H1 (cell line): ENCODE measurements around the gene MYOD1. TPM values are rescaled to one million over a fixed set of nuclear protein-coding genes. Genes with fewer than 3 reads are reported as not detected.

Experiments used
- CTCF ChIA-PET: fragments of 300-600 bp; sonication (Branson Sonifier 250); formaldehyde crosslinking; loops from one replicate; lab custom pipeline; 2021; ENCODE audit not compliant: partially characterized antibody; lab: Charles Lee
- POLR2A ChIA-PET: fragments of 300-600 bp; sonication (Branson Sonifier 250); formaldehyde crosslinking; loops from one replicate; lab custom pipeline; 2021; ENCODE audit warnings: inconsistent platforms; ENCODE audit not compliant: partially characterized antibody; lab: Charles Lee
- DNase-seq, 2 experiments: peaks; one replicate each; pipeline versions ENCODE4 v3.0.0 to v3.0.0-alpha.2; 2010 to 2022; ENCODE audit warnings: low spot score in 2 of 2, low read depth in 1 of 2, mixed read lengths in 1 of 2
- FAIRE-seq: peaks from 2 replicates; lab custom pipeline; 2011; peaks lifted over from hg19 to GRCh38; lab: Jason Lieb, UNC
- H2AFZ ChIP-seq: 2 replicates; pipeline ENCODE4 v1.8.1; 2012; ENCODE audit warnings: low read length, inconsistent platforms
- H2AK5ac ChIP-seq: 2 replicates; pipeline ENCODE4 v1.6.1; 2013; ENCODE audit warnings: low read depth, low read length
- H2BK120ac ChIP-seq: replicated peaks from 2 replicates; pipeline ENCODE3; 2013; ENCODE audit warnings: low read depth, low read length, inconsistent platforms
- H2BK12ac ChIP-seq: 2 replicates; pipeline ENCODE4 v1.6.1; 2013; ENCODE audit warnings: low read depth, low read length
- H2BK15ac ChIP-seq: 2 replicates; pipeline ENCODE4 v1.6.1; 2013; ENCODE audit warnings: low read length
- H2BK20ac ChIP-seq: 2 replicates; pipeline ENCODE4 v1.6.1; 2013; ENCODE audit warnings: low read length
- H2BK5ac ChIP-seq: 2 replicates; pipeline ENCODE4 v1.6.1; 2013; ENCODE audit warnings: low read depth, low read length
- H3K14ac ChIP-seq: 2 replicates; pipeline ENCODE4 v1.6.1; 2013; ENCODE audit warnings: inconsistent platforms; ENCODE audit not compliant: insufficient read length
- H3K18ac ChIP-seq: 2 replicates; pipeline ENCODE4 v1.6.1; 2013; ENCODE audit warnings: low read length; ENCODE audit errors: extremely low read depth
- H3K23ac ChIP-seq: 2 replicates; pipeline ENCODE4 v1.6.1; 2013; ENCODE audit warnings: inconsistent platforms; ENCODE audit not compliant: insufficient read length
- H3K23me2 ChIP-seq: 2 replicates; pipeline ENCODE4 v1.6.1; 2013; ENCODE audit warnings: low read depth, low read length
- H3K27ac ChIP-seq: 2 replicates; pipeline ENCODE4 v1.6.1; 2011; ENCODE audit warnings: low read depth, low read length, inconsistent platforms
- H3K27me3 ChIP-seq, 4 experiments: replicated peaks in 1 of 4; 1 replicate in 1 of 4; 2 replicates in 3 of 4; pipeline versions ENCODE4 v1.6.1 to v1.8.1; 2011 to 2013; ENCODE audit warnings: low read length in 3 of 4, mild to moderate bottlenecking in 3 of 4, inconsistent platforms in 2 of 4, mixed read lengths in 2 of 4, moderate library complexity in 1 of 4; ENCODE audit not compliant: control insufficient read depth in 3 of 4, insufficient read depth in 3 of 4; ENCODE audit errors: extremely low read depth in 1 of 4
- H3K36me3 ChIP-seq, 4 experiments: 2 replicates each; pipeline versions ENCODE4 v1.6.1 to v1.8.1; 2011 to 2013; ENCODE audit warnings: mild to moderate bottlenecking in 4 of 4, low read length in 3 of 4, moderate library complexity in 2 of 4, control low read depth in 1 of 4, inconsistent platforms in 1 of 4; ENCODE audit not compliant: insufficient read depth in 4 of 4, control insufficient read depth in 2 of 4
- H3K4ac ChIP-seq: replicated peaks from 2 replicates; pipeline ENCODE3; 2013; ENCODE audit warnings: low read length, low read depth, mixed read lengths, inconsistent platforms; ENCODE audit not compliant: insufficient read length
- H3K4me1 ChIP-seq, 4 experiments: replicated peaks in 1 of 4; 1 replicate in 1 of 4; 2 replicates in 3 of 4; pipeline versions ENCODE4 v1.6.1 to v1.8.1; 2011 to 2013; ENCODE audit warnings: low read length in 3 of 4, inconsistent platforms in 2 of 4, mixed read lengths in 1 of 4; ENCODE audit not compliant: insufficient read depth in 4 of 4, control insufficient read depth in 3 of 4
- H3K4me2 ChIP-seq, 2 experiments: 2 replicates each; pipeline versions ENCODE4 v1.6.1 to v1.8.1; 2011 to 2013; ENCODE audit warnings: low read depth in 2 of 2, low read length in 2 of 2, control low read depth in 1 of 2, inconsistent platforms in 1 of 2, mild to moderate bottlenecking in 1 of 2; ENCODE audit not compliant: insufficient read depth in 1 of 2
- H3K4me3 ChIP-seq, 4 experiments: fragments of 200-600, 300-600 bp in 1 of 4; sonication (generic), shearing (Covaris generic), sonication (Bioruptor Twin) in 1 of 4; 2 replicates each; pipeline versions ENCODE4 v1.5.1 to v1.8.1; 2011 to 2016; ENCODE audit warnings: low read length in 4 of 4, low read depth in 3 of 4, control low read depth in 2 of 4, inconsistent platforms in 2 of 4, mild to moderate bottlenecking in 2 of 4, mixed read lengths in 1 of 4, moderate library complexity in 1 of 4; ENCODE audit not compliant: insufficient read depth in 2 of 4; ENCODE audit errors: extremely low read depth in 1 of 4
- H3K56ac ChIP-seq: replicated peaks from 2 replicates; pipeline ENCODE3; 2013; ENCODE audit warnings: low read depth, mild to moderate bottlenecking, mixed read lengths, low read length, inconsistent platforms; ENCODE audit not compliant: insufficient read length
- H3K79me1 ChIP-seq: 2 replicates; pipeline ENCODE4 v1.6.1; 2013; ENCODE audit warnings: low read depth, low read length, control low read depth
- H3K79me2 ChIP-seq, 2 experiments: 2 replicates each; pipeline versions ENCODE4 v1.6.1 to v1.8.1; 2012 to 2013; ENCODE audit warnings: low read length in 2 of 2, mild to moderate bottlenecking in 2 of 2, inconsistent platforms in 1 of 2; ENCODE audit not compliant: insufficient read depth in 2 of 2, control insufficient read depth in 1 of 2
- H3K9ac ChIP-seq, 4 experiments: replicated peaks in 1 of 4; 1 replicate in 1 of 4; 2 replicates in 3 of 4; pipeline versions ENCODE4 v1.6.1 to v1.8.1; 2011 to 2013; ENCODE audit warnings: low read depth in 3 of 4, low read length in 3 of 4, control low read depth in 2 of 4, mild to moderate bottlenecking in 2 of 4, moderate library complexity in 2 of 4, inconsistent platforms in 1 of 4; ENCODE audit errors: extremely low read depth in 1 of 4
- H3K9me3 ChIP-seq, 2 experiments: 2 replicates each; pipeline versions ENCODE4 v1.6.1 to v1.8.1; 2012 to 2013; ENCODE audit warnings: mild to moderate bottlenecking in 2 of 2, moderate library complexity in 2 of 2, control low read depth in 1 of 2, inconsistent platforms in 1 of 2, low read depth in 1 of 2, low read length in 1 of 2, mixed read lengths in 1 of 2; ENCODE audit not compliant: insufficient read depth in 2 of 2
- H4K20me1 ChIP-seq, 2 experiments: replicated peaks in 1 of 2; 2 replicates each; pipeline versions ENCODE3 to v1.8.1; 2011 to 2013; ENCODE audit warnings: inconsistent platforms in 2 of 2, low read length in 2 of 2, mild to moderate bottlenecking in 1 of 2; ENCODE audit not compliant: insufficient read depth in 2 of 2, control insufficient read depth in 1 of 2
- H4K5ac ChIP-seq: 2 replicates; pipeline ENCODE4 v1.6.1; 2013; ENCODE audit warnings: low read length, low read depth, mixed read lengths, inconsistent platforms; ENCODE audit not compliant: insufficient read length
- H4K8ac ChIP-seq: 2 replicates; pipeline ENCODE4 v1.8.0; 2013; ENCODE audit warnings: mild to moderate bottlenecking, moderate library complexity, low read length, inconsistent platforms; ENCODE audit not compliant: insufficient read depth; ENCODE audit errors: extremely low read depth
- H4K91ac ChIP-seq: replicated peaks from 2 replicates; pipeline ENCODE3; 2013; ENCODE audit warnings: low read length, mixed read lengths, inconsistent platforms; ENCODE audit not compliant: insufficient read length
- EZH2 ChIP-seq: fragments of 200-600 bp; sonication (generic); IDR thresholded peaks from 2 replicates; pipeline ENCODE4 v1.7.1; 2012; ENCODE audit warnings: low read depth, mild to moderate bottlenecking, moderate library complexity, low read length, inconsistent platforms; ENCODE audit not compliant: severe bottlenecking
- JUN ChIP-seq: IDR thresholded peaks from 2 replicates; pipeline ENCODE4 v1.6.1; 2011; ENCODE audit warnings: low read depth, mild to moderate bottlenecking, improper control_type of control experiment, low read length
- KDM4A ChIP-seq: IDR thresholded peaks from one replicate; pipeline ENCODE4 v1.7.1; 2012; ENCODE audit warnings: low read depth, mild to moderate bottlenecking, moderate library complexity, low read length, inconsistent platforms; ENCODE audit not compliant: severe bottlenecking
- KDM5A ChIP-seq: fragments of 200-600 bp; IDR thresholded peaks from 2 replicates; pipeline ENCODE4 v1.7.1; 2012; ENCODE audit warnings: mild to moderate bottlenecking, low read length, inconsistent platforms, mixed read lengths
- SIX5 ChIP-seq: IDR thresholded peaks from 2 replicates; pipeline ENCODE4 v1.6.1; 2011; ENCODE audit warnings: mild to moderate bottlenecking, low read depth, low read length
- SUZ12 ChIP-seq: fragments of 200-600 bp; sonication (generic); IDR thresholded peaks from 2 replicates; pipeline ENCODE4 v1.6.1; 2012; ENCODE audit warnings: mild to moderate bottlenecking, inconsistent platforms, low read length, moderate library complexity, mixed read lengths
- whole genome bisulfite sequencing, 2 experiments: shearing (Covaris generic) in 1 of 2; methylation state at CpG; one replicate each; pipeline versions ENCODE4 v1.1.6 to v1.1.7; 2013 to 2015; ENCODE audit warnings: low lambda C conversion rate in 2 of 2, mixed read lengths in 2 of 2, inconsistent platforms in 1 of 2, low coverage in 1 of 2, missing lambda C conversion rate in 1 of 2; ENCODE audit not compliant: insufficient replicate concordance in 2 of 2, insufficient coverage in 1 of 2, insufficient read length in 1 of 2; ENCODE audit errors: extremely low coverage in 1 of 2, missing lambda C conversion rate in 1 of 2; 5-methylcytosine and 5-hydroxymethylcytosine counted together
- polyA plus RNA-seq, 7 experiments: library from polyadenylated mRNA; depleted of rRNA in 3 of 7; stranded (reverse) in 5 of 7; unstranded in 2 of 7; fragments of >200 nt in 5 of 7; fragments of 200-250 nt in 2 of 7; gene quantifications; 1 replicate in 5 of 7; 2 replicates in 1 of 7; 4 replicates in 1 of 7; pipeline versions ENCODE4 v1.2.1 to v1.2.3, GENCODE V29; 2011 to 2013; ENCODE audit warnings: missing spikeins in 2 of 7, mixed read lengths in 2 of 7
- total RNA-seq: library from RNA; stranded (reverse); fragmentation: NEBNext Ultra II Directional; extraction: Animal tissue kit (Norgen Biotek cat#: 25700); gene quantifications from 2 replicates; pipeline ENCODE4 v1.2.1, GENCODE V29; 2021
- TF ChIP-seq, protein P1 (sequence below): IDR thresholded peaks from 2 replicates; pipeline ENCODE4 v1.6.1; 2012; ENCODE audit warnings: inconsistent platforms
- TF ChIP-seq, protein P2 (sequence below): IDR thresholded peaks from 2 replicates; pipeline ENCODE4 v1.6.1; 2012; ENCODE audit warnings: inconsistent platforms

Gene MYOD1
- total and polyA plus RNA-seq, 2 of the 8 experiments (the other 6 are each of a cell fraction or from before 2014, with no cell fraction given): not detected

DNA sequence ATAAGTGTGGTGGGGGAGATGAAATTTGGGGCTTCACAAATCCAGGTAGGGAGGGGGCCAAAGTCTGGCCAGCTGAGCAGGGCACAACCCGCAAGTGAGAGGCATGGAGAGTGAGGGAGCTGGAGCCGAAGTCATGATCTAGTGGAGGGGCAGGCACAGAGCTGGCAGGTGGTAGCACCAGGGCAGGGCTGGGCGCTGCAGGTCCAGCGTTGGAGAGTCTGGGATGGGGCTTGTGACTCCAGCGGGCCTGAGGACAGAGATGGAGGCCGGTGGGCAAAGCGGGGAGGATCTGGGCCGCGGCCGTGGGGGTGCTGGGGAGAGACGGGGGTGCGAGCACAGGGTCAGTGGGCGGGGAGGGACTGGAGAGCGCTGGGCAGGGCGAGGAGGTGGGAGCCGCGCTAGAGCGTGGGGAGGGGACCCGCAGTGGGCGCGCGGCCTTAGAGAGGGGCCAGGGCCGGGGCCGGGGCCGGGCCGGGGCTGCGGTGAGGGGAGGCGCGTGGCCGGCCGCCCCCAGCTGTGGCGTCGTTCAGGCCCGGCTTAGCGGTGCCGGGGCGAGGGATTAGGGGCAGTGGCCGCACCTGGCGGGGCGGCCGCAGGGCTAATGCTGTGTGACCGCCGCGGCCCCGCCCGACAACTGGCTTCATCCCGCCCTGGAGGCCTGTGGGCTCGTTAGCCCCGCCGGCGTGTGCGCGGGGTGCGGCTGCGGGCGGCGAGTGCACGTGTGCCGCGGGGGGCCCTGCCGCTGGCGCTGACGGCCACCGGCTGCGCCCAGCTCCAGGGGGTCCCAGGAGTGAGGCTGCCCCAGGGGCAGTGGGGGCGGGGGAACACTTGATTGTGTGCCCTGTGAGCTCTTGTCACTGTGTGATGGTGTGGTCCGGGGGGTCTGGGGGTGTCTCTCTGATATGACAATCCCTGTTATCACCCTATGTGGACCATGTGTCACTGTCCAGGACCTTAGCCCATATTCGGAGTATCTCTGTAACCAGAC lies 23.6 kb upstream of the MYOD1 start:
- Histone ChIP-seq H4K5ac (no peak overlapping the region), H3K4me1 (no peaks in the 10 kb centered on the region; a peak in 2 of 7 replicates), H3K27me3 (peaks cover 5 to 33% (median 30%) of the 10 kb centered on the region in 4 experiments), H3K9me3 (no peaks in the 10 kb centered on the region), H3K23ac (no peak overlapping the region), H2BK12ac (no peak overlapping the region), H3K4me2 (peak overlapping the region; percentile 61 to 73), H3K36me3 (no peaks in the 10 kb centered on the region), H2BK5ac (no peak overlapping the region), H3K9ac (no peak overlapping the region), H3K79me2 (no peaks in the 10 kb centered on the region), H2BK15ac (0 out of 2 replicates have a peak overlapping the region, but pooled peaks have one; percentile 61), H2AK5ac (no peak overlapping the region), H3K79me1 (no peaks in the 10 kb centered on the region), H4K20me1 (peaks cover 0 to 2% of the 10 kb centered on the region in 2 experiments), H3K14ac (no peak overlapping the region), H3K27ac (no peak overlapping the region), H3K56ac (no peak overlapping the region), H2BK20ac (no peak overlapping the region), H2BK120ac (no peak overlapping the region), H4K91ac (no peak overlapping the region), H3K23me2 (no peaks in the 10 kb centered on the region; the same call in 1 of the 2 replicates), H4K8ac (no peak overlapping the region), H3K4ac (no peak overlapping the region), H2AFZ (no peak overlapping the region), H3K18ac (no peak overlapping the region), H3K4me3 (peak overlapping the region; percentile 23 to 58 (median 32); a peak in 7 of 8 replicates)
- CTCF ChIA-PET: interaction anchor here (0.6 to 3.1 kb wide), 11 partner anchors 12 to 335 kb away, joined by 3 to 11 read pairs (median 3); partner anchors contain the start of gene MYOD1
- FAIRE-seq (no peak), DNase-seq (peak in 1 of 2 experiments; percentile 54)
- POLR2A ChIA-PET: no interaction called here
- WGBS, 2 experiments: 24% methylated on average over 22 of the region's 68 CpGs; no CpG with 5 or more reads in 1 of the 2 experiments
- TF ChIP-seq EZH2 (peak; percentile 27), JUN (no peak), KDM4A (peak; percentile 90), SUZ12 (peak; percentile 47; the same call in 1 of the 2 replicates), SIX5 (no peak), KDM5A (no peak)
- TF ChIP-seq, protein P1, sequence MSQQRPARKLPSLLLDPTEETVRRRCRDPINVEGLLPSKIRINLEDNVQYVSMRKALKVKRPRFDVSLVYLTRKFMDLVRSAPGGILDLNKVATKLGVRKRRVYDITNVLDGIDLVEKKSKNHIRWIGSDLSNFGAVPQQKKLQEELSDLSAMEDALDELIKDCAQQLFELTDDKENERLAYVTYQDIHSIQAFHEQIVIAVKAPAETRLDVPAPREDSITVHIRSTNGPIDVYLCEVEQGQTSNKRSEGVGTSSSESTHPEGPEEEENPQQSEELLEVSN: peak; percentile 24; the same call in 1 of the 2 replicates
- TF ChIP-seq, protein P2, sequence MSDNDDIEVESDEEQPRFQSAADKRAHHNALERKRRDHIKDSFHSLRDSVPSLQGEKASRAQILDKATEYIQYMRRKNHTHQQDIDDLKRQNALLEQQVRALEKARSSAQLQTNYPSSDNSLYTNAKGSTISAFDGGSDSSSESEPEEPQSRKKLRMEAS: peak; percentile 25; the same call in 1 of the 2 replicates
